Gastrocnemius medialis (tissue), 4 donors: ENCODE results near the gene PNMA8C. TPM values are rescaled to one million over a fixed set of nuclear protein-coding genes. Genes with fewer than 3 reads are reported as not detected.
"Not testable (repeated sequence)": the region's sequence is repeated elsewhere in the genome, so short reads cannot be mapped to it uniquely, and the experiment has no call there.

Experiments used
- ATAC-seq, 2 donors: fragments of 150-250 bp; one replicate each; pipeline ENCODE4 v1.9.1; 2016
- DNase-seq, 2 donors: peaks; one replicate each; pipeline ENCODE4 v3.0.0-alpha.2; 2019
- H3K27ac ChIP-seq, 4 donors: fragments of 200-600 bp; sonication (generic); 1 replicate in 1 of 4; 2 replicates in 3 of 4; pipeline ENCODE4 v1.5.1; 2016 to 2018; ENCODE audit warnings: mild to moderate bottlenecking in 2 of 4, moderate library complexity in 1 of 4
- H3K27me3 ChIP-seq, 3 donors: fragments of 200-600 bp; sonication (generic) in 2 of 3; 1 replicate in 1 of 3; 2 replicates in 2 of 3; pipeline versions ENCODE4 v1.5.1 to v1.6.0; 2016 to 2019; ENCODE audit warnings: mild to moderate bottlenecking in 1 of 3, moderate library complexity in 1 of 3
- H3K36me3 ChIP-seq, 2 donors: fragments of 200-600 bp; sonication (generic) in 1 of 2; one replicate each; pipeline ENCODE4 v1.5.1; 2017 to 2018
- H3K4me1 ChIP-seq, 2 donors: fragments of 200-600 bp; sonication (generic) in 1 of 2; one replicate each; pipeline ENCODE4 v1.5.1; 2016 to 2017; ENCODE audit warnings: mild to moderate bottlenecking in 2 of 2
- H3K4me3 ChIP-seq, 4 donors: fragments of 200-600 bp; sonication (generic) in 3 of 4; 1 replicate in 1 of 4; 2 replicates in 3 of 4; pipeline ENCODE4 v1.5.1; 2016 to 2019; ENCODE audit warnings: mild to moderate bottlenecking in 2 of 4
- H3K9me3 ChIP-seq, 3 donors: fragments of 200-600 bp; sonication (generic) in 2 of 3; 1 replicate in 1 of 3; 2 replicates in 2 of 3; pipeline ENCODE4 v1.5.1; 2016 to 2019
- POLR2A ChIP-seq, 2 donors: fragments of 450-650 bp; IDR thresholded peaks; one replicate each; pipeline ENCODE4 v1.6.1; 2017; ENCODE audit warnings: antibody characterized with exemption in 2 of 2, mild to moderate bottlenecking in 2 of 2, moderate library complexity in 2 of 2
- in situ Hi-C, 4 donors: fragments of 200-750 bp; cut with MboI; loops; one replicate each; pipeline versions ENCODE4 v1.15.0 to v1.8.0; 2017; ENCODE audit warnings: low sequenced_read_pairs in 4 of 4
- intact Hi-C: fragments of 100-400 bp; cut with DNase I; formaldehyde crosslinking; loops from one replicate; pipeline ENCODE4 v1.15.1; 2023; ENCODE audit warnings: low total_unique reads
- total RNA-seq, 4 donors: library from RNA; depleted of rRNA; stranded (reverse); fragments of >200 nt; gene quantifications; one replicate each; pipeline versions ENCODE4 v1.1.0 to v1.2.3, GENCODE V29; 2016
- TF ChIP-seq, protein P1 (sequence below), 5 experiments: fragments of 450-650 bp in 3 of 5; fragments of 200-600 bp in 2 of 5; sonication (generic) in 2 of 5; IDR thresholded peaks in 4 of 5; conservative IDR thresholded peaks in 1 of 5; 1 replicate in 4 of 5; 2 replicates in 1 of 5; pipeline ENCODE4 v1.5.1; 2016 to 2019; ENCODE audit warnings: antibody characterized with exemption in 5 of 5, mild to moderate bottlenecking in 3 of 5, moderate library complexity in 3 of 5

PNMA8C gene
- total RNA-seq, 4 donors from 2014 or later = not detected

GRCh38 chr19:46435009-46435408 is 6.3 kb upstream of the PNMA8C start:
- no peaks in the 10 kb centered on the region for H3K4me1 ChIP-seq
- intact Hi-C loops = no loop called here
- in situ Hi-C loops = no loop called here

DNA sequence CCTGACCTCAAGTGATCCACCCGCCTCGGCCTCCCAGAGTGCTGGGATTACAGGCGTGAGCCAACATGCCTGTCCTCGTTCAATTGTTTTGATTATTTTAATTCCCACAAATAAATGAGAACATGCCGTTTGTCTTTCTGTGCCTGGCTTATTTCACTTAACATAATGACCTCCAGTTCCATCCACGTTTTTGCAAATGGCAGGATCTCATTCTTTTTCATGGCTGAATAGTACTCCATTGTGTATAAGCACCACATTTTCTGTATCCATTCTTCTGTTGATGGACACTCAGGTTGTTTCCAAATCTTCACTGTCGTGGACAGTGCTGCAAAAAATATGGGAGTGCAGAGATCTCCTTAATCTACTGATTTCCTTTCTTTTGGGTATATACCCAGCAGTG is 4.7 kb upstream of the PNMA8C start:
- DNase-seq, H3K4me3 ChIP-seq, ATAC-seq, H3K4me1 ChIP-seq, in situ Hi-C loops, intact Hi-C loops, H3K36me3 ChIP-seq, H3K27ac ChIP-seq, H3K9me3 ChIP-seq: not testable (repeated sequence)
- H3K27me3 ChIP-seq = peaks cover 0 to 15% (median 14%) of the 10 kb centered on the region in 3 donors

More at GRCh38 chr19:46435009-46435408, 6.3 kb upstream of the PNMA8C start:
- no peak for DNase-seq
- Histone ChIP-seq H3K4me3 (no peak overlapping the region), H3K27me3 (peaks cover 0 to 10% (median 6%) of the 10 kb centered on the region in 3 donors), H3K27ac (no peak overlapping the region), H3K9me3 (no peaks in the 10 kb centered on the region), H3K36me3 (no peaks in the 10 kb centered on the region)
- ATAC-seq = no peak
- TF ChIP-seq, protein P1, sequence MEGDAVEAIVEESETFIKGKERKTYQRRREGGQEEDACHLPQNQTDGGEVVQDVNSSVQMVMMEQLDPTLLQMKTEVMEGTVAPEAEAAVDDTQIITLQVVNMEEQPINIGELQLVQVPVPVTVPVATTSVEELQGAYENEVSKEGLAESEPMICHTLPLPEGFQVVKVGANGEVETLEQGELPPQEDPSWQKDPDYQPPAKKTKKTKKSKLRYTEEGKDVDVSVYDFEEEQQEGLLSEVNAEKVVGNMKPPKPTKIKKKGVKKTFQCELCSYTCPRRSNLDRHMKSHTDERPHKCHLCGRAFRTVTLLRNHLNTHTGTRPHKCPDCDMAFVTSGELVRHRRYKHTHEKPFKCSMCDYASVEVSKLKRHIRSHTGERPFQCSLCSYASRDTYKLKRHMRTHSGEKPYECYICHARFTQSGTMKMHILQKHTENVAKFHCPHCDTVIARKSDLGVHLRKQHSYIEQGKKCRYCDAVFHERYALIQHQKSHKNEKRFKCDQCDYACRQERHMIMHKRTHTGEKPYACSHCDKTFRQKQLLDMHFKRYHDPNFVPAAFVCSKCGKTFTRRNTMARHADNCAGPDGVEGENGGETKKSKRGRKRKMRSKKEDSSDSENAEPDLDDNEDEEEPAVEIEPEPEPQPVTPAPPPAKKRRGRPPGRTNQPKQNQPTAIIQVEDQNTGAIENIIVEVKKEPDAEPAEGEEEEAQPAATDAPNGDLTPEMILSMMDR (IDR thresholded peaks at IDR 0.05 in 4 of 5, conservative IDR thresholded peaks at IDR 0.05 in 1 of 5) = no peak
- TF ChIP-seq POLR2A (IDR thresholded peaks at IDR 0.05) = no peak

GRCh38 chr19:46431824-46432223 is 3.1 kb upstream of the PNMA8C start:
- in situ Hi-C loops = no loop called here

GRCh38 chr19:46429999-46430398 is 1.3 kb upstream of the PNMA8C start:
- ATAC-seq = no peak
- Histone ChIP-seq H3K4me3 (no peak overlapping the region), H3K4me1 (no peaks in the 10 kb centered on the region), H3K9me3 (no peaks in the 10 kb centered on the region), H3K36me3 (no peaks in the 10 kb centered on the region), H3K27me3 (peaks cover 8 to 25% (median 24%) of the 10 kb centered on the region in 3 donors), H3K27ac (no peak overlapping the region)
- DNase-seq = no peak
- intact Hi-C loops (no loop called here), in situ Hi-C loops (no loop called here)
- TF ChIP-seq, protein P1 (IDR thresholded peaks at IDR 0.05 in 4 of 5, conservative IDR thresholded peaks at IDR 0.05 in 1 of 5) = no peak
- TF ChIP-seq POLR2A (IDR thresholded peaks at IDR 0.05) = no peak

More at GRCh38 chr19:46431824-46432223, 3.1 kb upstream of the PNMA8C start:
- Histone ChIP-seq H3K27ac (no peak overlapping the region), H3K9me3 (no peaks in the 10 kb centered on the region), H3K36me3 (no peaks in the 10 kb centered on the region), H3K27me3 (peaks cover 0 to 19% (median 18%) of the 10 kb centered on the region in 3 donors), H3K4me1 (no peaks in the 10 kb centered on the region), H3K4me3 (no peak overlapping the region)
- no peak for TF ChIP-seq POLR2A (IDR thresholded peaks at IDR 0.05)
- ATAC-seq = no peak
- intact Hi-C loops = no loop called here
- DNase-seq = no peak

DNA sequence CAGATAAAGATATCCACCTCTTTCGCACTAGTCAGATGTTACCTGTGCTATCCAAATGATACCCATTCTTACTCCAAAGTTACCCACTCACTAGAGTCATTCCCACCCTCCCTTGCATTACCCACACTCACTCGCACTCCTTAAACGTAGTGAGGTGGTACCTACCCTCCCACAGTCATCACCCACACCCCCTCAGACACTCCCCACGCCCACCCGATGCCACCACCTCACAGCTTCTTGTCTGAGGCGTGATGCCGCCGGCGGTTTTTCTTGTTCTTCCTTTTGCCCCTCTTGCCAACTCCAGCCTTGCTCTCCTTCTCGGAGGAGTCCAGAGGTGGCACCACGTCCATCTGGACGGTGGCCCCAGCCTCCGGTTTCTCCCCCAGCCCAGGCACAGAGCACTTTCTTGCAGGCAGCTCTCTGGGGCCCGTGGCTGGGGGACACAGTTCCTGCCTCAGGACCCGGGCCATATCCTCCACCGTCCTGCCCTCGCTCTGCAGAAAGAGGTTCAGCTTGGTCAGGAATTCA is 1.2 kb downstream of the PNMA8C start:
- Histone ChIP-seq H3K4me3 (no peak overlapping the region), H3K4me1 (no peaks in the 10 kb centered on the region), H3K9me3 (no peaks in the 10 kb centered on the region), H3K27me3 (peaks cover 8 to 23% (median 19%) of the 10 kb centered on the region in 3 donors), H3K36me3 (no peaks in the 10 kb centered on the region), H3K27ac (no peak overlapping the region)
- intact Hi-C loops (no loop called here), in situ Hi-C loops (no loop called here)
- no peak for TF ChIP-seq POLR2A (IDR thresholded peaks at IDR 0.05)
- TF ChIP-seq, protein P1 (IDR thresholded peaks at IDR 0.05 in 4 of 5, conservative IDR thresholded peaks at IDR 0.05 in 1 of 5) = no peak
- no peak for ATAC-seq
- DNase-seq = no peak
